ENCODE data around the gene BDH2. TPM values are rescaled to one million over a fixed set of nuclear protein-coding genes. Genes with fewer than 3 reads are reported as not detected.
A peak's percentile ranks its signal among the peaks of the same experiment; 100 is the strongest.

BDH2 gene
- total RNA-seq, 1 experiment from 2014 or later, result 44.6 TPM

DNA sequence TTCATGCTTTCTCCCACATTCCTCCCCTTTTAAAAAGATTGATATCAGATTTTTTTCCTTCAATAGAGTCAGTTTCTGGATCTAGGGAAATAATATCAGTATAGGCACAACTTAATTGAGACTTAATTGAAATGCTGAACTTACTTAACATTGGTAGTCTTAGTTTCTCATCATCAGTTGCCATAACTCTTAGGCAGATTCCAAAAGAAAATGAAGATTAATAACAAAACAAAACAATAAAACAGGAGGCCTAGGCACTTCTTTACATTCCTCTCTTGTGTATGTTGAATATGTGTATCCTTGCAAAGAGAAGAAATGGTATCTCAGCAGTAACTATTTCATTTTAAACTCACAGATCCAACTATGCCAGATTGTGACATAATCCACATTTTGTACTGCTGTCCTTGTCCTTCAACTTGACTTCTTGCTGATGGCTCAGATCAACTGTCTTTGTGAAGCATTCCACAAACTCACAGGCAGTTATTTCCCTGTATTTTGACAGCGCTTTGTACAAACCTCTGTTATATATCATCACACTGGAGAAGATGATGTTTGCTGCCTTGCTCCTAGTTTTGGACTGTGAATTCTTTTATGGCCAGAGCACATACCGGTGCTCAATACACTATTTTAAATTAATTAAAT lies 14.0 kb downstream of the BDH2 start:
- DNase-seq (ENCODE audit: low read depth), result no peak

DNA sequence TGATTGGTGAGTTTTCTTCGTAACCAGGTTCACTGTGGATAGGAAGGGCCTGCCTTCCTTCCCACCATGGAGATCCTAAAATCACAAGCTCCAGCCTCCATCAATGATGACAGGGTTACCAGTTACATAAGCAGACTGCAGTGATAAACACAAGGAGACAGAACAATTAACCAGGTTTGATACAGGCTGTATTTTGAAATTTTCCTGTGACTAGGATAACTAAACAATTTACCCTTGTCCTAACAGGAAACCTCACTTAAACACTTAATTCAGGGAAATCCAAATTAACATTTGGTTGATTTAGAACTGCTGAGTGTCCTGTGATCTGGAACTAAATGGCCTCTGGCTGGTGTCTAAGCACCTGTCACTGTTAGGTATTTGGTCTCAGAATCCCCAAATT lies 20.0 kb downstream of the BDH2 start:
- no peak for DNase-seq (ENCODE audit: low read depth)

DNA sequence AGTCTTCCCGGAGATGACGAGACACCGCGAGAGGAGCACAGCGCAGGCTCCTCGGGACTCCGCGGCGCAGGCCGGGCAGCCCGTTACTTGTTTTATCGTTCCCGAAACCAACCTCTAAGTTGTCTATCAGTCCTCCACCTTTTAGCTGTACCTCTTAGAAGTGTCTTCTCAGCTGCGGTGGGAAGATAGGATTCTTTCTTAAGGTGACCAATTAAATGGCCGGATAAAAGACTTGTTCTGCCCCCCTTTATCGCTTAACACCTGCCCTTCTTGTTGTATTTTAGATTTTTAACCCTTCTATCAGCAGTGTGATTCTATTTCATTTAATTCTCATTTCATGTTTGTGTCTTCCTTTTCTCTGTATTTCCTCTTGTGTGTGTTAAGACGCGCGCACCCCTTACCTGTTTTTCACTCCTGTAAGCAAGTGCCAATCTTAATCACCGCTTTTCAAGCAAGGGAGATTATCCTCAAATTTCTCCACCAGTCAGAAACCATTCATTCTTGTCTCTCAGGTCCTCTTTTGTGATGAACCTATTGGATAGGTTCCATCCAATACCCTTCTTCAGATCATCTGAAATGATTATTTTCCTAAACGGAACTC lies 22.8 kb downstream of the BDH2 start, which contains the start of gene SLC9B2:
SLC9B2 (minus strand) TSS at position 15 of the 601 bp plus-strand sequence. CDS start 9,211 bp downstream, outside the sequence.
- DNase-seq (ENCODE audit: low read depth), result no peak

GRCh38 chr4:103075894-103076746 lies 23.5 kb downstream of the BDH2 start:
- peak; percentile 66 for DNase-seq (ENCODE audit: low read depth)

DNA sequence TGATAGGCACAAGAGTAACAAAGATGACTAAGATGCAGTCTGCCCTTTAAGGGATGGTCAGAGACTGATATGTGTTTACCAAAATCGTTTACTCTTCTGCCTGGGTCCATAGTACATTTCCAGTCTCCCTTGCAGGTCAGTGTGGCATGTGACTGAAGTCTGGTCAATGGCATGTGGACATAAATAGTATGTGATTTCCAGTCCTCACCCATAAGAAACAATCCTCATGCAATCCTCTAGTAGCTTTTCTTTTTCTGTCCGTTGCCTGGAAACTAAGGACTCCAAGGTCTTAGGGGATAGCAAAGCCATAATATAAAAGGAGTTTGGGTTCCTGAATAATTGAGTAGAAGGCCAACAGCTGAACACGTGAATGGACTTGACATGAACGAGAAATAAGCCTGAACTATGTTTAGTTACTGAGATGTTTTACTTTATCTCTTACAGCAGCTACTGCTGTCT lies 24.2 kb downstream of the BDH2 start:
- peak; percentile 10 for DNase-seq (ENCODE audit: low read depth)

GRCh38 chr4:103074744-103075434 lies 24.7 kb downstream of the BDH2 start:
- no peak for DNase-seq (ENCODE audit: low read depth)

GRCh38 chr4:103073792-103074438 lies 25.7 kb downstream of the BDH2 start:
- no peak for DNase-seq (ENCODE audit: low read depth)

- peak; percentile 1 for DNase-seq (ENCODE audit: low read depth)
Measured at GRCh38 chr4:103067841-103068547, 31.6 kb downstream of the BDH2 start.

DNA sequence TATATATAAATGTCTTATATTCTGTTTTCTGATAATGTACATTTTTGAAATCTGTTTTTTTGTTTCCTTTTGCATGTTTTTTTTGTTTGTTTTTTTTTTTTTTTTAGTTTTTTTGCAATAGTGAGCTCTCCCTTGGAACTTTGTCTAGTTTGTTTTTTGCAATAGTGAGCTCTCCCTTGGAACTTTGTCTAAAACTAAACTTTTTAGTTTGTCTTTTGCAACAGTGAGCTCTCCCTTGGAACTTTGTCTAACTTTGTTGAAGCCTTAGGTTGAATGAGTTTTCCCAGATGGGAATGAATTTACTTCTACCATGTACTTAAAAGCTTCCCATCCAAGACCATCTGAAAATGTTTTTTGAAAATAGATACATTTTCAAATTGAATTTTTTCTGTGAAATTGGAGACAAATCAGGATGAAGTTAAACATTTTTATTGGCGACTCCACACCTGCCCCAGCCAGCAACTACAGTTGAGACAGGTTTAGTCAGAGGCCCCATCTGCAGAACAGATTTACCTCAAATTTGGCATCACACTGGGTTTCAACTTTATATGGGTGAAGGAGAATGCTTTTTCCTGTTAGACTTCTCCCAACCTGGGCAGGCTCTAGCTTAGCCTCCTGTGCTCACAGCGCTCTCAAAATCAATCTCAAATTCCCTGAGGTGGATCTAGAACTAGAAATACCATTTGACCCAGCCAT lies 39.0 kb downstream of the BDH2 start:
- no peak for DNase-seq (ENCODE audit: low read depth)

DNA sequence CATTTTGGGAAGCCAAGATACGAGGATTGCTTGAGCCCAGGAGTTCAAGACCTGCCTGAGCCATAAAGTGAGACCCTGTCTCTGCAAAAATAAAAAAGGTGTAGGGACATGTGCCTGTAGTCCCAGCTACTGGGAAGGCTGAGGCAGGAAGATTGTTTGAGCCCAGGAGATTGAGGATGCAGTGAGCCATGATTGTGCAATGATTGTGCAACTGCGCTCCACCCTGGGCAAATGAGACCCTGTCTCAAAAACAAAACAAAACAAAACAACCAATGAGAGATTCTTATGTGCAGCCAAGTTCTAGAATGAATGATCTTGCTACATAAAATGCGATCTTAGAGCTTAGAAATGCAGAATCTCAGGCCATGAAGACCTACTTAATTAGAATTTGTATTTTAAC lies 45.6 kb downstream of the BDH2 start:
- DNase-seq (ENCODE audit: low read depth), result no peak

GRCh38 chr4:103052779-103053178 lies 46.9 kb downstream of the BDH2 start:
- no peak for DNase-seq (ENCODE audit: low read depth)

- no peak for DNase-seq (ENCODE audit: low read depth)
Measured at GRCh38 chr4:103052145-103052544, 47.5 kb downstream of the BDH2 start.

- no peak for DNase-seq (ENCODE audit: low read depth)
Measured at GRCh38 chr4:103050736-103051436, 48.7 kb downstream of the BDH2 start.

- peak; percentile 41 for DNase-seq (ENCODE audit: low read depth)
Measured at GRCh38 chr4:103046416-103047290, 53.0 kb downstream of the BDH2 start.

DNA sequence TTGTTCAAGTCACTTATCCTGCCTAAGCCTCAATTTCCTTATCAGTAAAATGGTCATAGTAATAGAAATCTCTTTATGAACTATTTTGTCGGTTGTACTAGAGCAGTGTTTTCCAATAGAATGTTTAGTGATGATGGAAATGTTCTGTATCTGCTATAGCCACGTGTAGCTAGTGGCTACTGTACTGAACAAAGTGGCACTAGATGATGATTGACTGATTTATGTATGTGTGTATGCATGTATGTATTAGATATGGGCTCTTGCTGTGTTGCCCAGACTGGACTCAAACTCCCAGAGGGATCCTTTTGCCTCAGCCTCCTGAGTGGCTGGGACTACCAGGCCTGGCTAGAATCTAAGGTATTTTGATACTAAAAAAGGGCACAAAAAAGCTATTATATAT lies 55.5 kb downstream of the BDH2 start:
- no peak for DNase-seq (ENCODE audit: low read depth)

- DNase-seq (ENCODE audit: low read depth), result no peak
Measured at GRCh38 chr4:103036169-103036568, 63.5 kb downstream of the BDH2 start.

- DNase-seq (ENCODE audit: low read depth), result peak; percentile 42
Measured at GRCh38 chr4:103032574-103032973, 67.1 kb downstream of the BDH2 start.

DNA sequence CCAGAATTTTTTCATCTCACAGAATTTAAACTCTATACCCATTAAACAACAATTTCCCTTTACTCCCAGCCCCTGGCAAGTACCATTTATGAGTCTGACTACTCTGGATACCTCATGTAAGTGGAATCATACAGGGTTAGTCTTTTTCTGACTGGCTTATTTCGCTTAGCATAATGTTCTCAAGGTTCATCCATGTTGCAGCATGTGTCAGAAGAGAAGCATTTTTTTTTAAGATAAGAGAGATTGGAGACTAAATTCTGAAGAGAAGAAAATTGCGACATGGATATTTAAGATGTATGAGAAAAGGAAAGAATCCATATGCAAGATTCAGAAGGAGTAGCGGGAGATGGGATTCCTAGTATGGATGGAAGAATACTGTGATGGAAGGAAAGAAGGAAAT lies 68.8 kb downstream of the BDH2 start:
- DNase-seq (ENCODE audit: low read depth), result no peak

DNA sequence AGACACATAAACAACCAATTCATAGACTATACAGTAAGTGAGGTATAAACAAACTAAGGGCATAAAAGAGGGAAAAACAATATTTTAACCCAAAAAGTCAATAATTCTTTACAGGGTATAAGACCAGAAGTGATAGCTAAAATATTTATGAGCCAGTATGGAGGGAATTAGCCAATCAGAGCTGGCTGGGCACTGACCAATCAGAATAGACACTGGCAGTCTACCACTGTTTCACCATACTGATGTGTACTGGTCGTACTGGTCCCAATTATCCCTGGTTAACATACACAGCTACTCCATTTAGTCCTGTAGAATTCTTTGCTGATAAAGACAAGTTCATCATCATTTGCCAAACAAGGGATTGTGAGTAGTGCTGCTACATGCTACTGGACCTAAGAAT lies 70.3 kb downstream of the BDH2 start:
- no peak for DNase-seq (ENCODE audit: low read depth)
